ENCODE results near the gene UBE2Q2.
"Not testable (repeated sequence)": the region's sequence is repeated elsewhere in the genome, so short reads cannot be mapped to it uniquely, and the experiment has no call there.

The UBE2Q2 gene

GRCh38 chr15:75867449-75867848 lies 24.2 kb downstream of the UBE2Q2 start:
- no peak for DNase-seq

- DNase-seq: no peak
Measured at GRCh38 chr15:75868019-75868418, 24.8 kb downstream of the UBE2Q2 start.

- no peak for DNase-seq
Measured at GRCh38 chr15:75869446-75869845, 26.2 kb downstream of the UBE2Q2 start.

GRCh38 chr15:75871589-75871988 lies 28.3 kb downstream of the UBE2Q2 start:
- DNase-seq: not testable (repeated sequence)

GRCh38 chr15:75872403-75872990 lies 29.2 kb downstream of the UBE2Q2 start:
- no peak for DNase-seq

GRCh38 chr15:75884041-75884440 lies 40.8 kb downstream of the UBE2Q2 start:
- DNase-seq: no peak

GRCh38 chr15:75887178-75887577 lies 43.9 kb downstream of the UBE2Q2 start:
- no peak for DNase-seq

- no peak for DNase-seq
Measured at GRCh38 chr15:75891895-75892294, 48.6 kb downstream of the UBE2Q2 start.

- DNase-seq: no peak
Measured at GRCh38 chr15:75895731-75896130, 52.5 kb downstream of the UBE2Q2 start.

GRCh38 chr15:75900577-75900976 lies 57.3 kb downstream of the UBE2Q2 start:
- DNase-seq: no peak

- no peak for DNase-seq
Measured at GRCh38 chr15:75902129-75902557, 58.9 kb downstream of the UBE2Q2 start.

- DNase-seq: peak; percentile 91
Measured at GRCh38 chr15:75903331-75904239, 60.3 kb downstream of the UBE2Q2 start, which contains the start of gene FBXO22. Gene FBXO22 (plus strand): TSS chr15:75903878. CDS start chr15:75903964, 86 bp downstream.

GRCh38 chr15:75905231-75905630 lies 62.0 kb downstream of the UBE2Q2 start:
- DNase-seq: no peak

GRCh38 chr15:75910355-75910754 lies 67.1 kb downstream of the UBE2Q2 start:
- not testable (repeated sequence) for DNase-seq

- DNase-seq: no peak
Measured at GRCh38 chr15:75916978-75917377, 73.7 kb downstream of the UBE2Q2 start.

GRCh38 chr15:75918135-75918534 lies 74.9 kb downstream of the UBE2Q2 start:
- DNase-seq: no peak

- DNase-seq: no peak
Measured at GRCh38 chr15:75920079-75920478, 76.8 kb downstream of the UBE2Q2 start.

GRCh38 chr15:75921732-75922703 lies 78.8 kb downstream of the UBE2Q2 start:
- DNase-seq: no peak

GRCh38 chr15:75923756-75924155 lies 80.5 kb downstream of the UBE2Q2 start:
- no peak for DNase-seq

GRCh38 chr15:75924576-75924975 lies 81.3 kb downstream of the UBE2Q2 start:
- no peak for DNase-seq

- no peak for DNase-seq
Measured at GRCh38 chr15:75925440-75925839, 82.2 kb downstream of the UBE2Q2 start.

- no peak for DNase-seq
Measured at GRCh38 chr15:75926931-75927330, 83.7 kb downstream of the UBE2Q2 start.

- no peak for DNase-seq
Measured at GRCh38 chr15:75927601-75928000, 84.4 kb downstream of the UBE2Q2 start.

Data from activated CD4-positive, CD25-positive, alpha-beta regulatory T cell treated with anti-CD3 and anti-CD28 coated beads, Interleukin-2, amount 50 U/mL, for 72 hours (primary cell).